H9 (cell line): ENCODE data around the gene CAPN3. TPM values are rescaled to one million over a fixed set of nuclear protein-coding genes. Genes with fewer than 3 reads are reported as not detected.

Experiments
- DNase-seq: peaks from one replicate; pipeline ENCODE4 v3.0.0-alpha.2; 2017
- H2AFZ ChIP-seq: one replicate; pipeline ENCODE4 v1.6.1; 2013; ENCODE audit warnings: mild to moderate bottlenecking, low read length, control low read depth, moderate library complexity
- H2AK5ac ChIP-seq: 2 replicates; pipeline ENCODE4 v1.6.1; 2013; ENCODE audit warnings: low read length, control low read depth, mixed read lengths; ENCODE audit not compliant: insufficient read length
- H2BK120ac ChIP-seq: one replicate; pipeline ENCODE4 v1.6.1; 2013; ENCODE audit warnings: low read depth, mild to moderate bottlenecking, low read length, control low read depth, inconsistent platforms; ENCODE audit not compliant: poor library complexity, severe bottlenecking
- H2BK12ac ChIP-seq: 2 replicates; pipeline ENCODE4 v1.6.1; 2013; ENCODE audit warnings: low read length, control low read depth, mixed read lengths, low read depth; ENCODE audit not compliant: insufficient read length
- H2BK15ac ChIP-seq: 2 replicates; pipeline ENCODE4 v1.6.1; 2013; ENCODE audit warnings: low read depth, low read length, control low read depth
- H2BK20ac ChIP-seq: one replicate; pipeline ENCODE4 v1.6.1; 2013; ENCODE audit warnings: low read depth, mild to moderate bottlenecking, low read length, control low read depth, inconsistent platforms; ENCODE audit not compliant: poor library complexity, severe bottlenecking
- H2BK5ac ChIP-seq: 2 replicates; pipeline ENCODE4 v1.6.1; 2013; ENCODE audit warnings: low read length, control low read depth, mixed read lengths; ENCODE audit not compliant: insufficient read length
- H3K14ac ChIP-seq: 2 replicates; pipeline ENCODE4 v1.6.1; 2013; ENCODE audit warnings: low read length, control low read depth; ENCODE audit not compliant: insufficient read depth
- H3K18ac ChIP-seq: 2 replicates; pipeline ENCODE4 v1.6.1; 2013; ENCODE audit warnings: low read depth, mild to moderate bottlenecking, mixed read lengths, low read length, control low read depth; ENCODE audit not compliant: insufficient read length
- H3K23ac ChIP-seq: 2 replicates; pipeline ENCODE4 v1.6.1; 2013; ENCODE audit warnings: low read length, control low read depth, mixed read lengths, low read depth; ENCODE audit not compliant: insufficient read length
- H3K23me2 ChIP-seq: 2 replicates; pipeline ENCODE4 v1.6.1; 2013; ENCODE audit warnings: low read depth, mild to moderate bottlenecking, mixed read lengths, low read length, control low read depth; ENCODE audit not compliant: insufficient read length, poor library complexity, severe bottlenecking
- H3K27ac ChIP-seq: 2 replicates; pipeline ENCODE4 v1.5.1; 2013; ENCODE audit warnings: low read length, control low read depth, mixed read lengths, low read depth; ENCODE audit not compliant: insufficient read length
- H3K27me3 ChIP-seq: 2 replicates; pipeline ENCODE4 v1.6.1; 2013; ENCODE audit warnings: low read length, control low read depth, inconsistent platforms; ENCODE audit not compliant: insufficient read depth
- H3K4ac ChIP-seq: 2 replicates; pipeline ENCODE4 v1.6.1; 2013; ENCODE audit warnings: low read depth, mild to moderate bottlenecking, control low read depth, inconsistent platforms, low read length, moderate library complexity
- H3K4me1 ChIP-seq: 2 replicates; pipeline ENCODE4 v1.6.1; 2013; ENCODE audit warnings: low read length, control low read depth, inconsistent platforms; ENCODE audit not compliant: insufficient read depth
- H3K4me2 ChIP-seq: 2 replicates; pipeline ENCODE4 v1.6.1; 2013; ENCODE audit warnings: low read length, control low read depth, mixed read lengths; ENCODE audit not compliant: insufficient read length, insufficient read depth
- H3K56ac ChIP-seq: 2 replicates; pipeline ENCODE4 v1.6.1; 2013; ENCODE audit warnings: low read depth, mild to moderate bottlenecking, mixed read lengths, low read length, control low read depth; ENCODE audit not compliant: insufficient read length
- H3K79me1 ChIP-seq: 2 replicates; pipeline ENCODE4 v1.6.1; 2013; ENCODE audit warnings: low read depth, mild to moderate bottlenecking, moderate library complexity, low read length, control low read depth, inconsistent platforms; ENCODE audit not compliant: insufficient read depth, poor library complexity, severe bottlenecking
- H3K79me2 ChIP-seq: 2 replicates; pipeline ENCODE4 v1.6.1; 2013; ENCODE audit warnings: low read length, control low read depth, inconsistent platforms; ENCODE audit not compliant: insufficient read depth
- H3K9ac ChIP-seq: 2 replicates; pipeline ENCODE4 v1.6.1; 2013; ENCODE audit warnings: low read length, control low read depth, mixed read lengths; ENCODE audit not compliant: insufficient read length; ENCODE audit errors: extremely low read depth
- H3K9me3 ChIP-seq: one replicate; pipeline ENCODE4 v1.6.1; 2013; ENCODE audit warnings: low read depth, low read length, inconsistent platforms; ENCODE audit not compliant: control insufficient read depth
- H3T11ph ChIP-seq: one replicate; pipeline ENCODE4 v1.6.1; 2013; ENCODE audit warnings: mild to moderate bottlenecking, low read length, control low read depth, inconsistent platforms
- H4K20me1 ChIP-seq: one replicate; pipeline ENCODE4 v1.6.1; 2013; ENCODE audit not compliant: control insufficient read depth, insufficient read length, insufficient read depth
- H4K5ac ChIP-seq: 2 replicates; pipeline ENCODE4 v1.6.1; 2013; ENCODE audit warnings: low read depth, mild to moderate bottlenecking, mixed read lengths, low read length, control low read depth; ENCODE audit not compliant: insufficient read length
- H4K8ac ChIP-seq: replicated peaks from 2 replicates; pipeline ENCODE4 v1.6.1; 2013; ENCODE audit warnings: low read length, control low read depth, mixed read lengths, low read depth; ENCODE audit not compliant: insufficient read length
- H4K91ac ChIP-seq: 2 replicates; pipeline ENCODE4 v1.6.1; 2013; ENCODE audit warnings: low read depth, mild to moderate bottlenecking, moderate library complexity, mixed read lengths, low read length, control low read depth; ENCODE audit not compliant: insufficient read length
- H3K27ac Mint-ChIP-seq, 3 experiments: 2 replicates in 2 of 3; 3 replicates in 1 of 3; pipeline ENCODE4 v1.8.0; 2020 to 2021; ENCODE audit warnings: mixed read lengths in 3 of 3, mild to moderate bottlenecking in 1 of 3, moderate library complexity in 1 of 3
- H3K27me3 Mint-ChIP-seq: 2 replicates; pipeline ENCODE4 v1.8.0; 2021; ENCODE audit warnings: low read depth, mild to moderate bottlenecking, moderate library complexity, mixed read lengths
- H3K36me3 Mint-ChIP-seq, 3 experiments: 2 replicates in 2 of 3; 3 replicates in 1 of 3; pipeline ENCODE4 v1.8.0; 2020 to 2021; ENCODE audit warnings: low read depth in 3 of 3, mixed read lengths in 3 of 3; ENCODE audit not compliant: insufficient read depth in 1 of 3
- H3K4me1 Mint-ChIP-seq, 2 experiments: 2 replicates each; pipeline ENCODE4 v1.8.0; 2020; ENCODE audit warnings: mixed read lengths in 2 of 2
- H3K4me3 Mint-ChIP-seq, 2 experiments: 2 replicates in 1 of 2; 3 replicates in 1 of 2; pipeline ENCODE4 v1.8.0; 2020 to 2021; ENCODE audit warnings: mild to moderate bottlenecking in 2 of 2, mixed read lengths in 2 of 2, moderate library complexity in 1 of 2
- H3K9me3 Mint-ChIP-seq, 2 experiments: 2 replicates in 1 of 2; 3 replicates in 1 of 2; pipeline ENCODE4 v1.8.0; 2020; ENCODE audit warnings: mild to moderate bottlenecking in 2 of 2, mixed read lengths in 2 of 2, moderate library complexity in 1 of 2
- CTCF ChIP-seq: fragments of 200-600 bp; sonication (generic); conservative IDR thresholded peaks from 3 replicates; pipeline ENCODE4 v1.8.0; 2021; ENCODE audit warnings: antibody characterized with exemption, mild to moderate bottlenecking
- WGBS: extraction: QIAGEN DNeasy Blood & Tissue Kit; methylation state at CpG from one replicate; pipeline ENCODE4 v1.1.7; 2013; ENCODE audit warnings: missing lambda C conversion rate, low lambda C conversion rate, mixed read lengths; ENCODE audit not compliant: insufficient read length; ENCODE audit errors: extremely low coverage; 5-methylcytosine and 5-hydroxymethylcytosine counted together
- total RNA-seq: library from RNA; stranded (reverse); gene quantifications from 2 replicates; pipeline ENCODE4 v1.2.1, GENCODE V29; 2021

Gene CAPN3
- total RNA-seq, 1 experiment from 2014 or later, result 0.31 TPM

DNA sequence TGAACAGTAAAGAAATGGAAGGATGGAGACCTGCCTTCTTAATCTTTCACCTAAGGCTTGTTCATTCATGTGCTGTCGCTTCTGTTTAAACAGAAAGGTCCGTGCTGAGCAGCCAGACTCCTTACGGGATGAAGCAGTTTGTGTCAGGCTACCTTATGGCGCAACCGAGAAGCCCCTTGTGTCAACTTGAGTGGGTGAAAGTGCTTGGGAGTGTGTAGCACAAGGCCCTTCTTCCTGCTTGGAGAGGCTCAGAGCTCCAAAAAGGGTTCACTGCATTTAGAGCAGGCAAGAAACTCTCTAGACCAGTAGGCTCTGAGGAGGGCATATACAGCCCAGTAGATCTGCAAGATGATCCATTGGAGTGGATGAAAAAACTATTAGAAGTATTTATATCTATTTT lies 16.0 kb downstream of the CAPN3 start:
- Histone ChIP-seq H4K20me1 (no peaks in the 10 kb centered on the region), H2AK5ac (no peak overlapping the region), H2BK5ac (no peak overlapping the region), H3K18ac (no peak overlapping the region), H3K9me3 (no peaks in the 10 kb centered on the region), H2BK120ac (no peak overlapping the region), H2AFZ (no peak overlapping the region), H3K4me2 (no peak overlapping the region), H3K27me3 (no peaks in the 10 kb centered on the region), H3T11ph (no peak overlapping the region), H3K14ac (no peak overlapping the region; the same call in 1 of the 2 replicates), H2BK15ac (no peak overlapping the region), H3K9ac (no peak overlapping the region), H2BK12ac (no peak overlapping the region), H3K56ac (no peak overlapping the region), H4K91ac (no peak overlapping the region), H3K4me1 (no peaks in the 10 kb centered on the region), H3K27ac (no peak overlapping the region), H3K23me2 (no peaks in the 10 kb centered on the region), H3K4ac (no peak overlapping the region), H4K5ac (no peak overlapping the region), H2BK20ac (no peak overlapping the region), H3K23ac (no peak overlapping the region), H3K79me1 (no peaks in the 10 kb centered on the region), H4K8ac (no peak overlapping the region), H3K79me2 (no peaks in the 10 kb centered on the region)
- no peak for DNase-seq
- H3K4me1 Mint-ChIP-seq, result no peaks in the 10 kb centered on the region
- TF ChIP-seq CTCF, result no peak
- H3K27me3 Mint-ChIP-seq, result peaks cover 25% of the 10 kb centered on the region
- H3K9me3 Mint-ChIP-seq, result peaks cover 33% of the 10 kb centered on the region in 2 experiments
- H3K4me3 Mint-ChIP-seq, result no peak overlapping the region
- H3K36me3 Mint-ChIP-seq, result peaks cover 6 to 28% (median 16%) of the 10 kb centered on the region in 3 experiments; a peak in 6 of 7 replicates
- no CpG with 5 or more reads among the region's 5 CpGs for WGBS
- no peak overlapping the region for H3K27ac Mint-ChIP-seq
